ENCODE measurements around the gene SUCLG2. TPM values are rescaled to one million over a fixed set of nuclear protein-coding genes. Genes with fewer than 3 reads are reported as not detected.
A peak's percentile ranks its signal among the peaks of the same experiment; 100 is the strongest.

SUCLG2 gene
- total RNA-seq, 1 donor = 56.8 TPM

DNA sequence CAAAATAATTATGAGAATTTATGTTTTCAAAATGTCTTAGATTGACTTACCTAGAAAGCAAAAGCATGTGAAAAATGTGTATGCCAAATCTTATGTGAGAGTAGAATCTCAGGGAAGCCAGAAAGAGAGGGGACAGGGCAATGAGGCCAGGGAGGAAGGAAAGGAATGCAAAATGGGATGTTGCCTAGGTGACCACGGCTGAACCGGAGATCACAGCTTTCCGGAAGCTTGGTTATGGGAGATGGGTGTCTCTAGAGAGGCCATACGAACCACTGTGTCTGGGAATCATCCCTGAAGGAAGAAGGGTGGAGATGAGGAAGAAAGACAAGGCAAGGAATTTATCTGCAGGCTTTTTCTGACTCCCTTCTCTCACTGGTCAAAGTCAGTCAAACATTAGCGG, 76.0 kb downstream of the SUCLG2 start:
- Histone ChIP-seq H3K36me3 (ENCODE audit: insufficient read depth, low read length) (no peaks in the 10 kb centered on the region), H3K9me3 (ENCODE audit: low read depth, low read length) (no peaks in the 10 kb centered on the region), H3K27me3 (ENCODE audit: insufficient read depth, low read length) (no peaks in the 10 kb centered on the region), H3K79me2 (ENCODE audit: insufficient read depth, low read length) (peaks cover 8% of the 10 kb centered on the region), H4K20me1 (ENCODE audit: insufficient read depth, low read length) (no peaks in the 10 kb centered on the region), H2AFZ (ENCODE audit: low read length) (no peak overlapping the region), H3K4me2 (ENCODE audit: insufficient read depth, low read length) (no peak overlapping the region), H3K27ac (ENCODE audit: low read depth, low read length) (no peak overlapping the region), H3K4me3 (ENCODE audit: insufficient read depth, low read length) (no peak overlapping the region), H3K4me1 (ENCODE audit: insufficient read depth, low read length) (no peaks in the 10 kb centered on the region)
- TF ChIP-seq, protein P1, sequence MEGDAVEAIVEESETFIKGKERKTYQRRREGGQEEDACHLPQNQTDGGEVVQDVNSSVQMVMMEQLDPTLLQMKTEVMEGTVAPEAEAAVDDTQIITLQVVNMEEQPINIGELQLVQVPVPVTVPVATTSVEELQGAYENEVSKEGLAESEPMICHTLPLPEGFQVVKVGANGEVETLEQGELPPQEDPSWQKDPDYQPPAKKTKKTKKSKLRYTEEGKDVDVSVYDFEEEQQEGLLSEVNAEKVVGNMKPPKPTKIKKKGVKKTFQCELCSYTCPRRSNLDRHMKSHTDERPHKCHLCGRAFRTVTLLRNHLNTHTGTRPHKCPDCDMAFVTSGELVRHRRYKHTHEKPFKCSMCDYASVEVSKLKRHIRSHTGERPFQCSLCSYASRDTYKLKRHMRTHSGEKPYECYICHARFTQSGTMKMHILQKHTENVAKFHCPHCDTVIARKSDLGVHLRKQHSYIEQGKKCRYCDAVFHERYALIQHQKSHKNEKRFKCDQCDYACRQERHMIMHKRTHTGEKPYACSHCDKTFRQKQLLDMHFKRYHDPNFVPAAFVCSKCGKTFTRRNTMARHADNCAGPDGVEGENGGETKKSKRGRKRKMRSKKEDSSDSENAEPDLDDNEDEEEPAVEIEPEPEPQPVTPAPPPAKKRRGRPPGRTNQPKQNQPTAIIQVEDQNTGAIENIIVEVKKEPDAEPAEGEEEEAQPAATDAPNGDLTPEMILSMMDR (IDR thresholded peaks at IDR 0.05; ENCODE audit: extremely low read depth, low read depth, low read length) = no peak
- DNase-seq (ENCODE audit: insufficient read length, low spot score, missing footprints) = no peak

DNA sequence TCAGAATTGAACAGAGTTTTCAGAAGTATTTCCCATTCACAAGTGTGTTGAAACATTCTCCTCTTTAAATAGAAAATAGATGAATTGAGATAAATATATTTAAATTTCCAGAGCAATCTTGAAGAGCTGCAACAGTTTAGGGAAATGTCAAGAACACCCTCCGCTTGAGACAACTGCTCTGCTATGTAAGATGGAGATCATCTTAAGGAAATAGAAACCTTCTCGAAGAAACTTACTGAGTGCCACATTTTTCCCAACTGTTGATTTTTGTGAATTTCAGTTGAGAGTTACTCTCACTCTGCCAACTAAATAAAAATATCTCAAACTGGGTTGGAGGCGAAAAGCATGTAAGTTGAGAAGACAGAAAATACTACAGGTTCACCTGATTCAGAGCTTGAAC, 78.0 kb downstream of the SUCLG2 start:
- TF ChIP-seq, protein P1 (IDR thresholded peaks at IDR 0.05; ENCODE audit: extremely low read depth, low read depth, low read length) = no peak
- H3K4me3 ChIP-seq (ENCODE audit: insufficient read depth, low read length) = no peak overlapping the region
- H3K36me3 ChIP-seq (ENCODE audit: insufficient read depth, low read length) = no peaks in the 10 kb centered on the region

DNA sequence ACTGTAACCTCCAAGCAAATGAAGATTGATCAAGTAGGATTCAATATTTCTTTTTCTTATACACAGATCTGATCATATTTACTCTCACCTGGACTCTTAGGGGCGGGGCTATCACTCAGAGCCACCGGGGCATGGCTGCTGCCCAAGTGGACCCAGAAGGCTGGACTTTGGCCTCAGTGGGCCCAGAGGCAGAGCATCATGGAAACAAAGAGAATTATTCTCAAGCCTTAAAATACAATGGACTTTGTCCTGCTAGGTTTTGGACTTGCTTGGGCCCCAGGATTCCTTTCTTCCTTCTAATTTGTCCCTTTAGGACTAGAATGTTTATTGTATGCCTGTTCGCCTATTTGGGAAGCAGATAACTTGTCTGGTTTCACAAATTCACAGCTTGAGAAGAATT, 85.1 kb downstream of the SUCLG2 start:
- Histone ChIP-seq H3K27me3 (ENCODE audit: insufficient read depth, low read length) (no peaks in the 10 kb centered on the region), H3K4me3 (ENCODE audit: insufficient read depth, low read length) (no peak overlapping the region), H3K4me2 (ENCODE audit: insufficient read depth, low read length) (no peak overlapping the region), H3K9me3 (ENCODE audit: low read depth, low read length) (no peaks in the 10 kb centered on the region), H3K4me1 (ENCODE audit: insufficient read depth, low read length) (no peaks in the 10 kb centered on the region), H3K36me3 (ENCODE audit: insufficient read depth, low read length) (no peaks in the 10 kb centered on the region), H4K20me1 (ENCODE audit: insufficient read depth, low read length) (no peaks in the 10 kb centered on the region), H2AFZ (ENCODE audit: low read length) (no peak overlapping the region), H3K79me2 (ENCODE audit: insufficient read depth, low read length) (peaks cover 10% of the 10 kb centered on the region), H3K27ac (ENCODE audit: low read depth, low read length) (no peak overlapping the region)
- TF ChIP-seq, protein P1 (IDR thresholded peaks at IDR 0.05; ENCODE audit: extremely low read depth, low read depth, low read length) = no peak
- DNase-seq (ENCODE audit: insufficient read length, low spot score, missing footprints) = no peak

More for the DNA sequence above, 78.0 kb downstream of the SUCLG2 start:
- no peaks in the 10 kb centered on the region for H3K9me3 ChIP-seq (ENCODE audit: low read depth, low read length)
- no peaks in the 10 kb centered on the region for H3K27me3 ChIP-seq (ENCODE audit: insufficient read depth, low read length)
- H4K20me1 ChIP-seq (ENCODE audit: insufficient read depth, low read length) = no peaks in the 10 kb centered on the region
- H3K79me2 ChIP-seq (ENCODE audit: insufficient read depth, low read length) = peaks cover 2% of the 10 kb centered on the region
- H3K27ac ChIP-seq (ENCODE audit: low read depth, low read length) = no peak overlapping the region
- no peak overlapping the region for H2AFZ ChIP-seq (ENCODE audit: low read length)
- DNase-seq (ENCODE audit: insufficient read length, low spot score, missing footprints) = no peak
- H3K4me2 ChIP-seq (ENCODE audit: insufficient read depth, low read length) = no peak overlapping the region
- H3K4me1 ChIP-seq (ENCODE audit: insufficient read depth, low read length) = no peaks in the 10 kb centered on the region

DNA sequence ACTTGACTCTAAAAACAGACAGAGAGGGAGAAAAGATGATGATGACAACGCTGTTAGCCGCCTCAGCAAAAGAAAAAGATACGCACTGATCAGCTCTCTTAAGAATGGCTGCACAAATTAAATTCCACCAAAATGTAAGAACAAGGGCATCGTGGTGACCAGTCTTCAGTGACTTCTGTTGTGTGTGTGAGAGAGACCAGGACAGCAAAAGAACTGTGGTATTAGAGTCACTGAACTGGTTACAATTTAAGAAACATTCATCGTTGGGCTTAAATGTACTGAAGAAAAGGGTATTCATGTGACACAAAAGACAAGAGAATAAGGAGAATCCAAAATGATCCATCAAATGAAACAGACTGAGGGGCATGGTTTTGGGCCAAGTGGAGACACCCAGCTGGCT, 86.5 kb downstream of the SUCLG2 start:
- TF ChIP-seq, protein P1 (IDR thresholded peaks at IDR 0.05; ENCODE audit: extremely low read depth, low read depth, low read length) = no peak
- Histone ChIP-seq H3K27me3 (ENCODE audit: insufficient read depth, low read length) (no peaks in the 10 kb centered on the region), H3K79me2 (ENCODE audit: insufficient read depth, low read length) (peaks cover 8% of the 10 kb centered on the region)

More for the DNA sequence above, 86.5 kb downstream of the SUCLG2 start:
- H3K4me2 ChIP-seq (ENCODE audit: insufficient read depth, low read length) = no peak overlapping the region
- peaks cover 3% of the 10 kb centered on the region for H4K20me1 ChIP-seq (ENCODE audit: insufficient read depth, low read length)
- H3K36me3 ChIP-seq (ENCODE audit: insufficient read depth, low read length) = no peaks in the 10 kb centered on the region
- H3K27ac ChIP-seq (ENCODE audit: low read depth, low read length) = no peak overlapping the region
- no peak overlapping the region for H2AFZ ChIP-seq (ENCODE audit: low read length)
- no peaks in the 10 kb centered on the region for H3K4me1 ChIP-seq (ENCODE audit: insufficient read depth, low read length)
- no peak overlapping the region for H3K4me3 ChIP-seq (ENCODE audit: insufficient read depth, low read length)
- peak; percentile 43 for DNase-seq (ENCODE audit: insufficient read length, low spot score, missing footprints)
- H3K9me3 ChIP-seq (ENCODE audit: low read depth, low read length) = no peaks in the 10 kb centered on the region
